ENCODE data around the gene SF3B4. TPM values are rescaled to one million over a fixed set of nuclear protein-coding genes. Genes with fewer than 3 reads are reported as not detected.

The SF3B4 gene
- total and polyA plus RNA-seq, 2 donors (not counting 1 experiment from before 2014, with no cell fraction given): 22.6 to 60.1 TPM

GRCh38 chr1:149945206-149945605 lies 17.6 kb upstream of the SF3B4 start:
- no peaks in the 10 kb centered on the region for H3K9me3 Mint-ChIP-seq (ENCODE audit: insufficient read depth)
- Histone ChIP-seq H3K4me3 (ENCODE audit: control extremely low read depth in 1 of 5, extremely low read depth in 1 of 5, insufficient read depth in 1 of 5, low read depth in 2 of 5, low read length in 4 of 5) (no peak overlapping the region), H3K27me3 (replicated peaks in 1 of 4; ENCODE audit: control extremely low read depth in 1 of 4, control insufficient read depth in 3 of 4, insufficient read depth in 4 of 4, low read length in 3 of 4) (peaks cover 0 to 3% (median 0%) of the 10 kb centered on the region in 4 experiments), H3K4me2 (replicated peaks; ENCODE audit: low read depth, low read length, poor library complexity, severe bottlenecking) (no peak overlapping the region), H3K36me3 (replicated peaks in 1 of 2; ENCODE audit: control extremely low read depth in 1 of 2, control insufficient read depth in 1 of 2, extremely low read depth in 1 of 2, insufficient read depth in 2 of 2, low read length in 1 of 2) (no peaks in the 10 kb centered on the region), H3K9ac (ENCODE audit: low read length) (no peak overlapping the region), H3K9me3 (ENCODE audit: control extremely low read depth in 1 of 3, control insufficient read depth in 2 of 3, insufficient read depth in 1 of 3, low read length in 2 of 3) (no peaks in the 10 kb centered on the region), H2AFZ (ENCODE audit: insufficient read depth, low read depth, low read length, poor library complexity, severe bottlenecking) (no peak overlapping the region), H3K4me1 (ENCODE audit: control insufficient read depth in 2 of 2, insufficient read depth in 2 of 2, low read length in 2 of 2) (no peaks in the 10 kb centered on the region), H3K79me2 (ENCODE audit: control insufficient read depth, insufficient read depth, low read length) (no peaks in the 10 kb centered on the region), H4K20me1 (ENCODE audit: control insufficient read depth, insufficient read depth, low read length, poor library complexity, severe bottlenecking) (no peaks in the 10 kb centered on the region), H3K27ac (ENCODE audit: low read length in 2 of 2) (no peak overlapping the region)
- no peak overlapping the region for H3K27ac Mint-ChIP-seq
- no peaks in the 10 kb centered on the region for H3K4me1 Mint-ChIP-seq
- CTCF ChIA-PET: interaction anchor here (0.5 kb wide), 1 partner anchor 129 kb away, joined by 3 read pairs; no protein-coding TSS in a partner anchor
- intact Hi-C loops (cut with micrococcal nuclease): no loop called here
- DNase-seq (no peak), ATAC-seq (ENCODE audit: low read depth) (no peak)
- POLR2A ChIA-PET: no interaction called here
- no peak overlapping the region for H3K4me3 Mint-ChIP-seq
- H3K27me3 Mint-ChIP-seq: no peaks in the 10 kb centered on the region
- 91% methylated on average over 1 of the region's 4 CpGs for WGBS (ENCODE audit: insufficient coverage)
- TF ChIP-seq CTCF (IDR thresholded peaks at IDR 0.05) (no peak), EZH2 (IDR thresholded peaks at IDR 0.05; ENCODE audit: borderline replicate concordance, insufficient read depth, low read depth, low read length, poor library complexity, severe bottlenecking) (no peak)

DNA sequence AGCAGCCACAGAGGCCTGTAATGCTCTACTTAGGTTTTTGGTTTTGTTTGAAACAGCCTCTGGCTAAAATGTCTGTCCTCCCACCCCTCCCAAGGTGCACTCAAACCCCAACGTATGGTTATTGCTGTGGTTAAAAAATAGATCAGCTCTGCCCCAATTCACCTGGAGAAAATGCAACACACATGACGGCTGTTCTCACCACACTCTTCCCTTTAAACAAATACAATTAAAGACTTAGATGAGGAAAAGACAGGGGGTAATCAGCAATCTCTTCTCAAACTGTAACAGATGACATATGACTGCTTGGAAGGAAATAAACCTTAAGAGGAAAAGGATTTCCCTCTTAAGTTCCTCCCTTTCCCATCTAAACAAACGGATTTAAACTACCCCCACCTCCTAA lies 15.3 kb upstream of the SF3B4 start:
- Mint-ChIP-seq H3K4me1 (no peaks in the 10 kb centered on the region), H3K4me3 (no peak overlapping the region), H3K27me3 (no peaks in the 10 kb centered on the region), H3K27ac (no peak overlapping the region), H3K9me3 (ENCODE audit: insufficient read depth) (no peaks in the 10 kb centered on the region)
- Histone ChIP-seq H4K20me1 (ENCODE audit: control insufficient read depth, insufficient read depth, low read length, poor library complexity, severe bottlenecking) (no peaks in the 10 kb centered on the region), H3K36me3 (replicated peaks in 1 of 2; ENCODE audit: control extremely low read depth in 1 of 2, control insufficient read depth in 1 of 2, extremely low read depth in 1 of 2, insufficient read depth in 2 of 2, low read length in 1 of 2) (no peaks in the 10 kb centered on the region), H3K4me3 (ENCODE audit: control extremely low read depth in 1 of 5, extremely low read depth in 1 of 5, insufficient read depth in 1 of 5, low read depth in 2 of 5, low read length in 4 of 5) (no peak overlapping the region), H2AFZ (ENCODE audit: insufficient read depth, low read depth, low read length, poor library complexity, severe bottlenecking) (no peak overlapping the region), H3K27ac (ENCODE audit: low read length in 2 of 2) (no peak overlapping the region), H3K9me3 (ENCODE audit: control extremely low read depth in 1 of 3, control insufficient read depth in 2 of 3, insufficient read depth in 1 of 3, low read length in 2 of 3) (no peaks in the 10 kb centered on the region), H3K27me3 (replicated peaks in 1 of 4; ENCODE audit: control extremely low read depth in 1 of 4, control insufficient read depth in 3 of 4, insufficient read depth in 4 of 4, low read length in 3 of 4) (peaks cover 0 to 3% (median 0%) of the 10 kb centered on the region in 4 experiments), H3K79me2 (ENCODE audit: control insufficient read depth, insufficient read depth, low read length) (no peaks in the 10 kb centered on the region), H3K4me2 (replicated peaks; ENCODE audit: low read depth, low read length, poor library complexity, severe bottlenecking) (no peak overlapping the region), H3K4me1 (ENCODE audit: control insufficient read depth in 2 of 2, insufficient read depth in 2 of 2, low read length in 2 of 2) (no peaks in the 10 kb centered on the region), H3K9ac (ENCODE audit: low read length) (no peak overlapping the region)
- no peak for TF ChIP-seq EZH2 (IDR thresholded peaks at IDR 0.05; ENCODE audit: borderline replicate concordance, insufficient read depth, low read depth, low read length, poor library complexity, severe bottlenecking)
- TF ChIP-seq CTCF (IDR thresholded peaks at IDR 0.05): no peak
- intact Hi-C loops (cut with micrococcal nuclease): no loop called here
- ChIA-PET POLR2A (no interaction called here), CTCF (interaction anchor here (0.7 to 1.3 kb wide), 2 partner anchors 8 to 15 kb away, joined by 3 to 5 read pairs; no protein-coding TSS in a partner anchor)
- ATAC-seq (ENCODE audit: low read depth) (no peak), DNase-seq (no peak)
- 27% methylated on average over 1 of the region's 3 CpGs for WGBS (ENCODE audit: insufficient coverage)

Measured in B cell (primary cell).